Skeletal muscle satellite cell (primary cell): Measurements from ENCODE around the gene NPIPB5. TPM values are rescaled to one million over a fixed set of nuclear protein-coding genes. Genes with fewer than 3 reads are reported as not detected.
"Not testable (repeated sequence)": the region's sequence is repeated elsewhere in the genome, so short reads cannot be mapped to it uniquely, and the experiment has no call there.

Source experiments
- H3K27me3 ChIP-seq: 2 replicates; pipeline ENCODE4 v1.7.0; 2013; ENCODE audit warnings: low read length; ENCODE audit not compliant: control insufficient read depth, insufficient read depth
- H3K36me3 ChIP-seq: 2 replicates; pipeline ENCODE4 v1.7.0; 2013; ENCODE audit warnings: mild to moderate bottlenecking, control low read depth, low read length; ENCODE audit not compliant: insufficient read depth
- H3K4me1 ChIP-seq: 2 replicates; pipeline ENCODE4 v1.7.0; 2013; ENCODE audit warnings: low read length; ENCODE audit not compliant: control insufficient read depth, insufficient read depth
- H3K4me2 ChIP-seq: 2 replicates; pipeline ENCODE4 v1.7.0; 2013; ENCODE audit warnings: mild to moderate bottlenecking, low read length
- H3K4me3 ChIP-seq: 2 replicates; pipeline ENCODE4 v1.7.0; 2013; ENCODE audit warnings: low read length
- H3K9ac ChIP-seq: 2 replicates; pipeline ENCODE4 v1.7.0; 2013; ENCODE audit warnings: mild to moderate bottlenecking, low read depth, low read length, moderate library complexity
- H3K9me3 ChIP-seq: replicated peaks from 2 replicates; pipeline ENCODE4 v1.7.0; 2013; ENCODE audit warnings: mild to moderate bottlenecking, control low read depth, low read length
- small RNA-seq: library from RNA; depleted of rRNA; stranded (forward); fragments of <200 nt; gene quantifications from one replicate; pipeline ENCODE3, GENCODE V24; 2012
- total RNA-seq: library from RNA; depleted of rRNA; stranded (reverse); fragments of >200 nt; gene quantifications from 2 replicates; pipeline ENCODE4 v1.2.3, GENCODE V29; 2012; rRNA removed

Gene NPIPB5
- 73.2 and 93.3 TPM in 2 replicates for total RNA-seq

DNA sequence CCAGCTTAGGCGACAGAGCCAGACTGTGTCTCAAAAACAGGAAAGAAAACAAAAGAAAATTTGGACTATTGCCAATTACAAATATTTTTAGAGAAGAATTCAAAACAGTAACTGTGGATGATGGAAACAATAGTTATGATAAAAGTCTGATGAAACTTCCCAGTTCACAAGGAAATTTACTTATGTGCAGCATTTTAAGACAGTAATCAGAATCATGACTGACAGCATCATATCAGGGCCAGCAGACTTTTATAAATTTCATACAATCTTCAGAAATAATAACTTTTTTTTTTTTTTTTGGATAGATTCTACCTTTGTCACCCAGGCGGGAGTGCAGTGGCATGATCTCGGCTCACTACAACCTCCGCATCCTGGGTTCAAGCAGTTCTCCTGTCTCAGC is at the start of gene NPIPB5:
Gene NPIPB5 (plus strand): TSS at position 301 of the 400 bp plus-strand sequence. CDS start 2,911 bp downstream, outside the sequence.
- not testable (repeated sequence) for H3K4me1 ChIP-seq, H3K4me3 ChIP-seq, H3K9ac ChIP-seq, H3K9me3 ChIP-seq, H3K27me3 ChIP-seq, H3K36me3 ChIP-seq, H3K4me2 ChIP-seq

- not testable (repeated sequence) for H3K4me2 ChIP-seq, H3K9me3 ChIP-seq, H3K4me1 ChIP-seq, H3K4me3 ChIP-seq, H3K9ac ChIP-seq, H3K27me3 ChIP-seq, H3K36me3 ChIP-seq
These were observed 41.8 kb upstream of the NPIPB5 start for GRCh38 chr16:22468846-22469245.

- H3K4me3 ChIP-seq, H3K4me2 ChIP-seq, H3K9ac ChIP-seq, H3K4me1 ChIP-seq, H3K36me3 ChIP-seq, H3K27me3 ChIP-seq, H3K9me3 ChIP-seq: not testable (repeated sequence)
These were observed 27.3 kb downstream of the NPIPB5 start for GRCh38 chr16:22537996-22538395.

DNA sequence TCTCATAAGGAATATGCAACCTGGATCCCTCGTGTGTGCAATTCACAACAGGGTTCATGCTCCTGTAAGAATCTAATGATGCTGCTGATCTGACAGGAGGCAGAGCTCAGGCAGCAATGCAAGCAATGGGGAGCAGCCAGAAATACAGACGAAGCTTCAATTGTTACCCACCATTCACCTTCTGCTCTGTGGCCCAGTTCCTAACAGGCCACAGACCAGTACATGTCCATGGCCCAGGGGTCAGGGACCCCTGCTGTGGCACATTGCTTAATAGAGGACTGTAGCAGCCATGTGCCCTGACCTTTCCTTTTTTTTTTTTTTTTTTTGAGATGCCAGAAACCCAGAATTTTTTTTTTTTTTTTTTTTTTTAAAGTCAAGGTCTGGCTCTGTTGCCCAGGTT is 34.1 kb downstream of the NPIPB5 start:
- H3K36me3 ChIP-seq, H3K9me3 ChIP-seq, H3K9ac ChIP-seq, H3K4me3 ChIP-seq, H3K4me2 ChIP-seq, H3K27me3 ChIP-seq, H3K4me1 ChIP-seq: not testable (repeated sequence)

DNA sequence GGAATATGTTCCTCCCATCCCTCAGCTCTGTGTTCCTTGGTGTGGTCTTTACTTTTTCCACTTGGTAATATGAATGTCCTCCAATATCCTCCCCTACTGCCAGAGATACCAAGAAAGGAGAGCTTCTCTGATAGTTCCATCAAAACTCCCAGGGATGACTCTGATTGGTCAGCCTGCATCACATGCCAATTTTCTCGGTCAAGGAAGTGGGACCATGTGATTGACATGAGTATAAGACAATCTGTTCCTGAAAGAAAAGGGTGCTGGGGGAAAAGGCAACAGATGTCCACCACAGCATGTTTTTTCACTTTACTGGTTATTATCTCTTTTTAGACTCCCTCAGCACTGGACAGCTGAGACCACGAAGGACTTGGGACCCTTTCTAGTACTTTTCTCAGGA is 35.9 kb downstream of the NPIPB5 start:
- H3K4me1 ChIP-seq, H3K4me2 ChIP-seq, H3K9me3 ChIP-seq: not testable (repeated sequence)

DNA sequence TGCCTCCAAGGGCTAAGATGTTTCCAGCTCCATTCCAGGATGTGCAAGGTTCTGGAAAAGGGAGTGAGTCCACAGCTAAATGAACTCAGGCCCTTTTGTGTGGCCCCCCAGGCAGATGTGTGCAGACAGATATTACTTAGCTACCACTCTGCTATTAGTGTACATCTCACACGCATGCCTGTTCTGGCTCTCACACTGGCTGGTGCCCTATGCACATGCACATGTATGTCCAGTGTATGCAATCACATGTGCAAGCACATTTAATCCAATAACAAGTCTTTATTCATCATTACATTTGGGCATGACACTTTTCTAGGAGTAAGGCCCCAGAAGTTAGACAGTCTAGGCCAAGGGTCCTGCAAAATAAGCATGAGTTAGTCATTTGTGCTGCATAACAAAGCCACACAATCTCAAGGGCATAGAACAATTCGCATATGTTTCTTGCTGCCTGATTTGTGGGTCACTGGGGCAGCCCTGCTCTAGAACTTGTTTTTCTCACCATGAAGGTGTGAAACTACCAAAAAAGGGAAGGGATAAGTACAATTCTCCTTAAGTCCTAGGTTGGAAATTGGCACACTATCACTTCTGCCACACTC is 36.6 kb downstream of the NPIPB5 start:
- H3K9me3 ChIP-seq, H3K27me3 ChIP-seq, H3K36me3 ChIP-seq, H3K4me2 ChIP-seq, H3K9ac ChIP-seq, H3K4me1 ChIP-seq, H3K4me3 ChIP-seq: not testable (repeated sequence)

More for the DNA sequence above, 35.9 kb downstream of the NPIPB5 start:
- H3K27me3 ChIP-seq, H3K36me3 ChIP-seq, H3K4me3 ChIP-seq, H3K9ac ChIP-seq: not testable (repeated sequence)

GRCh38 chr16:22549853-22550252 is 39.2 kb downstream of the NPIPB5 start:
- H3K9ac ChIP-seq, H3K4me2 ChIP-seq, H3K9me3 ChIP-seq, H3K4me3 ChIP-seq, H3K36me3 ChIP-seq, H3K4me1 ChIP-seq, H3K27me3 ChIP-seq: not testable (repeated sequence)

DNA sequence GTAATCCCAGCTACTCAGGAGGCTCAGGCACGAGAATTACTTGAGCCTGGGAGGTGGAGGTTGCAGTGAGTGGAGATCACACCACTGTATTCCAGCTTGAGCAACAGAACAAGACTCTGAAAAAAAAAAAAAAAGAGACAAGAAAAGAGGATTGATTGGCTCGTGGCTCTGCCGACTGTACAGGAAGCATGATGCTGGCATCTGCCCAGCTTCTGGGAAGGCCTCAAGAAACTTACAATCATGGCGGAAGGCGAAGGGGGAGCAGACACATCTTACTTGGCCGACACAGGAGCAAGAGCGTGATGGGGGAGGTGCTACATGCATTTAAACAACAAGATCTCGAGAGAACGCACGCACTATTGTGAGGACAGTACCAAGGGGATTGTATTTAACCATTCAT is 40.5 kb downstream of the NPIPB5 start:
- not testable (repeated sequence) for H3K4me1 ChIP-seq, H3K4me3 ChIP-seq, H3K9me3 ChIP-seq, H3K27me3 ChIP-seq, H3K9ac ChIP-seq, H3K4me2 ChIP-seq, H3K36me3 ChIP-seq

GRCh38 chr16:22551651-22552050 is 41.0 kb downstream of the NPIPB5 start:
- H3K4me1 ChIP-seq, H3K27me3 ChIP-seq, H3K4me2 ChIP-seq, H3K9me3 ChIP-seq, H3K4me3 ChIP-seq, H3K9ac ChIP-seq, H3K36me3 ChIP-seq: not testable (repeated sequence)

DNA sequence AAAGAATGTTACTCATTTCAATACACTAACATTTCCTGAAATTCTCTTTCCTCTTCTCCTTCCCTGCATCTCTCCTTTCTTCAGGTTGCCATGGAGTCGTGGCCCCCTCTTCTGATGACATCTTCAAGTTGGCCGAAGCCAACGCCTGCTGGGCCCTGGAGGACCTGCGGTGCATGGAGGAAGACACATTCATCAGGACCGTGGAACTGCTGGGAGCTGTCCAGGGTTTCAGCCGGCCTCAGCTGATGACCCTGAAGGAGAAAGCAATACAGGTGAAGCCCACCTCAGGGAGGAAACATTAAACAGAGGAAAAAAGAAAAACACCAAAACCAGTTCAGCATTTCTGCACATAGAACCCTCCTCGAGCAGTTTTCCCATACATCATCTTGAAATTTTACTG is 46.1 kb downstream of the NPIPB5 start:
- not testable (repeated sequence) for H3K9ac ChIP-seq, H3K4me3 ChIP-seq, H3K27me3 ChIP-seq, H3K36me3 ChIP-seq, H3K4me2 ChIP-seq, H3K9me3 ChIP-seq, H3K4me1 ChIP-seq

Small RNAs within 50 kb of the gene (small RNA-seq; reads per million reads assigned to genes)
- gene AC106788.1, result not detected
